GM18526 (cell line): ENCODE measurements around the gene SYDE1.

Experiments
- POLR2A ChIP-seq: IDR thresholded peaks from 3 replicates; pipeline ENCODE4 v1.6.1; 2011; ENCODE audit not compliant: insufficient read length; ENCODE audit errors: extremely low read depth

SYDE1 gene

DNA sequence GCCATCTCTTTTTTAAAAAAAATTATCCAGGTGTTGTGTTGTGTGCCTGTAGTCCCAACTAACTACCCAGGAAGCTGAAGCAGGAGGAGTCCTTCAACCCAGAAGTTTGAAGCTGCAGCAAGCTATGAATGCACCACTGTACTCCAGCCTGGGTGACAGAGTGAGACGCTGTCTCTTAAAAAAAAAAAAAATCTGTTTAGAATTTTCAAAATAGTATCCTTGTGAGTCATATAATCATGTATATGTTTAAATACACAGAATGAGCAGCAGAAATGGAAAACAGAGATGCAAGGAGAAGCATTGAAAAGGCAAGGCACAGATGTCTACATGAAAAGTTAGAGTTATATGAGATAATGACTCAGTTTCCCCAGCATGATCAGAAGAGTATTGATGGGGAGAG is 31.2 kb downstream of the SYDE1 start:
- no peak for TF ChIP-seq POLR2A

DNA sequence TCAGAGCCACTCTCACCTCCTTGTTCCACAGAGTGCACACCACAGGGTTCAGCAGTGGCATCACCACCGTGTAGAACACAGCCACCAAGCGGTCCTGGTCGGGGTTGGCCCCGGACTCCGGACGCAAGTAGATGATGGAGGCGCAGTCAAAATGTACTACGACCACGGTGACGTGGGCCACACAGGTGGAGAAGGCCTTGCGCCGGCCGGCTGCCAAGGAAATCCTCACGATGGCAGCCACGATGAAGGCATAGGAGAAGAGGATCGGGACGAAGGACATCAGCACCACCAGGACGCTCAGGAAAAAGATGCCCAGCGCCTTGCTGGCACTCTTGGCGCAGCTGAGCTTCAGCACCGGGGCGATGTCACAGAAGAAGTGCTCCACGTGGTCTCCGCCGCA is 33.9 kb downstream of the SYDE1 start:
- TF ChIP-seq POLR2A = no peak

DNA sequence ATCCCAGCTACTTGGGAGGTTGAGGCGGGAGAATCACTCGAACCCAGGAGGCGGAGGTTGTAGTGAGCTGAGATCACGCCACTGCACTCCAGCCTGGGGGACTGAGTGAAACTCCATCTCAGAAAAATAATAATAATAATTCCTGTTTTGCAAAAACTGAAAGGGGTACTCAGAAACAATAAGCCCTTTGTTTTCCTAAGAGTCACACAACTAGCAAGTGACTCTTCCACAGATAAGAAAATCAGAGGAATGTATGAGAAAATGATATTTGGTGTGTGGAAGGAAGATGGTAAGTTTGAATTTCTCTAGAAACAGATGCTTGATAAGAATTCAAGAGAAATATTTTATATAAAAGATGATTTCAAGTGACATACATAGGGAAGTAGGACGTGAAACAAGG is 35.1 kb downstream of the SYDE1 start:
- TF ChIP-seq POLR2A = no peak

GRCh38 chr19:15144046-15144646 is 36.9 kb downstream of the SYDE1 start:
- TF ChIP-seq POLR2A = no peak

- TF ChIP-seq POLR2A = no peak
These were observed 39.9 kb downstream of the SYDE1 start for GRCh38 chr19:15147090-15147489.

GRCh38 chr19:15149737-15150136 is 42.5 kb downstream of the SYDE1 start:
- no peak for TF ChIP-seq POLR2A

GRCh38 chr19:15154002-15154612 is 46.9 kb downstream of the SYDE1 start:
- TF ChIP-seq POLR2A = no peak

- TF ChIP-seq POLR2A = no peak
These were observed 48.1 kb downstream of the SYDE1 start for GRCh38 chr19:15155296-15155695.

DNA sequence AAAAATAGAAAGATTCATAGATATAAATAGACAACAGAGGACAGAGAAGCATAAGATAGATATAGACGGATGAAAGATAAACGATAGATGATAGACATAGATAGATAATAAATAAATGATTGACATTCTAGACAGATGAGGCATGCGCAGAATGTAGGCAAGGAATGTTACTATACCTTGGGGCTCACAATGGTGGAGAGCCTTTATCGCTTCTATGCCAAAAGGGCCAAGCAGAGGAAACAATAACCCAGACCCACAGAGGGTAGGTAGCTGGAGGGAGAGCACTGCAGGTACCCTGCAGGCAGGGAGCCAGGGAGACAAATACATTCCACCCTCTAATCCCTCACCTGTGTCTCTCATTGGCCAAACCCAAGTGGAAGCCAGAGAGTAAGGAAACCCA is 49.2 kb downstream of the SYDE1 start:
- no peak for TF ChIP-seq POLR2A

DNA sequence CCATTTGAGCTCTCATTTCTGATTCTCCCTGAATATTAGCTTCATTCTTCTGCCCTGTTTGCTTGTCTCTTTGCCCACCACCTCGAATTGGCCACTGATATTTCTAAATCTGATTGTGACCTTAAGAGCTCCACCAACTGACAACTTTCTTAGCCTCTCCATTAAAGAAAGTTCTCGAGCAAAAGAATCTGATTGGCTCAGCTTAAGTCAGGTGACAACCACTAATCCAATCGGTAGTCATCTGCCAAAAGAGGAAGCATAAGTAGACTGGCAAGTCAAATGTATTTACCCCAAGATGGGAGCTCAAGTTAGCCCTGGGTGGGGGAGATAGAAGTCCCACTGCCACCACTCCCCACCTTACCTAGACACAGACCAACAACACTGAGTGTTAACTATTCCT is 52.0 kb downstream of the SYDE1 start:
- no peak for TF ChIP-seq POLR2A

- no peak for TF ChIP-seq POLR2A
These were observed 54.1 kb downstream of the SYDE1 start for GRCh38 chr19:15161028-15161984.
